ENCODE measurements around the gene DNASE1L2. TPM values are rescaled to one million over a fixed set of nuclear protein-coding genes. Genes with fewer than 3 reads are reported as not detected.

Gene DNASE1L2
- total RNA-seq, 1 donor from 2014 or later: 2.1 TPM

GRCh38 chr16:2233046-2233775 lies 3.0 kb upstream of the DNASE1L2 start:
- Mint-ChIP-seq H3K4me3 (ENCODE audit: low read depth) (no peak overlapping the region), H3K27me3 (peaks cover 5% of the 10 kb centered on the region), H3K36me3 (ENCODE audit: insufficient read depth) (peaks cover 6% of the 10 kb centered on the region), H3K4me1 (ENCODE audit: low read depth) (no peaks in the 10 kb centered on the region), H3K9me3 (ENCODE audit: low read depth) (no peaks in the 10 kb centered on the region), H3K27ac (no peak overlapping the region)
- no peak for TF ChIP-seq CTCF (IDR thresholded peaks at IDR 0.05; ENCODE audit: unreplicated experiment)
- DNase-seq (ENCODE audit: low spot score, unreplicated experiment): no peak

GRCh38 chr16:2233872-2234812 lies 2.1 kb upstream of the DNASE1L2 start:
- Mint-ChIP-seq H3K27me3 (peaks cover 5% of the 10 kb centered on the region), H3K27ac (no peak overlapping the region), H3K4me1 (ENCODE audit: low read depth) (no peaks in the 10 kb centered on the region), H3K36me3 (ENCODE audit: insufficient read depth) (peaks cover 6% of the 10 kb centered on the region), H3K9me3 (ENCODE audit: low read depth) (no peaks in the 10 kb centered on the region), H3K4me3 (ENCODE audit: low read depth) (no peak overlapping the region)
- TF ChIP-seq CTCF (IDR thresholded peaks at IDR 0.05; ENCODE audit: unreplicated experiment): no peak
- no peak for DNase-seq (ENCODE audit: low spot score, unreplicated experiment)

- no peak for TF ChIP-seq CTCF (IDR thresholded peaks at IDR 0.05; ENCODE audit: unreplicated experiment)
- H3K4me3 Mint-ChIP-seq (ENCODE audit: low read depth): no peak overlapping the region
- H3K4me1 Mint-ChIP-seq (ENCODE audit: low read depth): no peaks in the 10 kb centered on the region
- H3K9me3 Mint-ChIP-seq (ENCODE audit: low read depth): no peaks in the 10 kb centered on the region
- DNase-seq (ENCODE audit: low spot score, unreplicated experiment): no peak
- H3K36me3 Mint-ChIP-seq (ENCODE audit: insufficient read depth): peaks cover 11% of the 10 kb centered on the region
- no peak overlapping the region for H3K27ac Mint-ChIP-seq
- peaks cover 5% of the 10 kb centered on the region for H3K27me3 Mint-ChIP-seq
These were observed 1.5 kb upstream of the DNASE1L2 start for GRCh38 chr16:2234813-2235170.

- Mint-ChIP-seq H3K9me3 (ENCODE audit: low read depth) (no peaks in the 10 kb centered on the region), H3K36me3 (ENCODE audit: insufficient read depth) (peaks cover 12% of the 10 kb centered on the region), H3K27me3 (peaks cover 5% of the 10 kb centered on the region), H3K4me1 (ENCODE audit: low read depth) (no peaks in the 10 kb centered on the region), H3K27ac (no peak overlapping the region), H3K4me3 (ENCODE audit: low read depth) (no peak overlapping the region)
- TF ChIP-seq CTCF (IDR thresholded peaks at IDR 0.05; ENCODE audit: unreplicated experiment): no peak
- no peak for DNase-seq (ENCODE audit: low spot score, unreplicated experiment)
These were observed 1.0 kb upstream of the DNASE1L2 start for GRCh38 chr16:2235234-2235651.

- no peak for DNase-seq (ENCODE audit: low spot score, unreplicated experiment)
- Mint-ChIP-seq H3K4me1 (ENCODE audit: low read depth) (no peaks in the 10 kb centered on the region), H3K36me3 (ENCODE audit: insufficient read depth) (peaks cover 12% of the 10 kb centered on the region), H3K4me3 (ENCODE audit: low read depth) (no peak overlapping the region), H3K27ac (no peak overlapping the region), H3K27me3 (peaks cover 5% of the 10 kb centered on the region), H3K9me3 (ENCODE audit: low read depth) (no peaks in the 10 kb centered on the region)
- no peak for TF ChIP-seq CTCF (IDR thresholded peaks at IDR 0.05; ENCODE audit: unreplicated experiment)
These were observed 428 bp upstream of the DNASE1L2 start for GRCh38 chr16:2235695-2236336.
